Measurements from ENCODE around the gene BARX2. TPM values are rescaled to one million over a fixed set of nuclear protein-coding genes. Genes with fewer than 3 reads are reported as not detected.

The BARX2 gene
- polyA plus RNA-seq, 1 donor from 2014 or later = not detected

DNA sequence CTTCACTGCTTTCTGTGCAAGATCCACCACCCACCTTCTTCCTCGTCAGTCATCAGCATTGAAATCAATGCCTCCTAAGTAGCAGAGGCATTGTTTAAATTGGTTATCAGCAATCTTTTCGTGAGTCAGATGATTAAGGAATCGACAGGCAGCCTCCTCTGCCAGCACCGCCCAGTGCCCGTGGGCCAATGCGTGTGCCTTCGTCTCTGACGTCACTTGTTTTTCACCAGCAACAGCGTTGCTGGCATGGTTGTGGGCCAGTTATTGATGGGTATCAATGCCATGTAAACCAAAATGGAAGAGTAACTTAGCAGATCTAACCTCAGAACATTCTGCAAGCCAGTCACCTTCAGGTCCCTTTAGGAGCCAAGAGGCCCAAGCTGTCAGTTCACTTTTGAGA lies 69.6 kb downstream of the BARX2 start:
- Histone ChIP-seq H3F3A (ENCODE audit: insufficient read depth, low read length, poor library complexity, severe bottlenecking) (no peaks in the 10 kb centered on the region), H3K9ac (ENCODE audit: low read length) (no peak overlapping the region), H3K27ac (ENCODE audit: low read length) (no peak overlapping the region), H4K20me1 (ENCODE audit: insufficient read depth) (no peaks in the 10 kb centered on the region), H3K4me3 (ENCODE audit: low read length) (no peak overlapping the region), H3K4me2 (ENCODE audit: low read length) (no peak overlapping the region), H3K36me3 (ENCODE audit: insufficient read depth, low read length) (no peaks in the 10 kb centered on the region), H3K27me3 (ENCODE audit: insufficient read depth, low read depth, low read length) (no peaks in the 10 kb centered on the region), H2AFZ (ENCODE audit: low read depth, low read length) (no peak overlapping the region), H3K9me2 (ENCODE audit: insufficient read depth, low read length) (no peaks in the 10 kb centered on the region), H3K79me2 (replicated peaks; ENCODE audit: insufficient read depth, low read length) (no peaks in the 10 kb centered on the region), H3K9me3 (ENCODE audit: low read length) (no peaks in the 10 kb centered on the region)
- TF ChIP-seq TAF1 (IDR thresholded peaks at IDR 0.05; ENCODE audit: low read depth) = no peak
- no peak for TF ChIP-seq EZH2 (IDR thresholded peaks at IDR 0.05; ENCODE audit: borderline replicate concordance, insufficient read depth, low read length, poor library complexity, severe bottlenecking)
- TF ChIP-seq SMC3 (conservative IDR thresholded peaks at IDR 0.05; ENCODE audit: poor library complexity) = no peak
- no peak for TF ChIP-seq EP300 (conservative IDR thresholded peaks at IDR 0.05; ENCODE audit: poor library complexity, severe bottlenecking)
- no peak for TF ChIP-seq RAD21 (conservative IDR thresholded peaks at IDR 0.05)
- TF ChIP-seq, protein P1, sequence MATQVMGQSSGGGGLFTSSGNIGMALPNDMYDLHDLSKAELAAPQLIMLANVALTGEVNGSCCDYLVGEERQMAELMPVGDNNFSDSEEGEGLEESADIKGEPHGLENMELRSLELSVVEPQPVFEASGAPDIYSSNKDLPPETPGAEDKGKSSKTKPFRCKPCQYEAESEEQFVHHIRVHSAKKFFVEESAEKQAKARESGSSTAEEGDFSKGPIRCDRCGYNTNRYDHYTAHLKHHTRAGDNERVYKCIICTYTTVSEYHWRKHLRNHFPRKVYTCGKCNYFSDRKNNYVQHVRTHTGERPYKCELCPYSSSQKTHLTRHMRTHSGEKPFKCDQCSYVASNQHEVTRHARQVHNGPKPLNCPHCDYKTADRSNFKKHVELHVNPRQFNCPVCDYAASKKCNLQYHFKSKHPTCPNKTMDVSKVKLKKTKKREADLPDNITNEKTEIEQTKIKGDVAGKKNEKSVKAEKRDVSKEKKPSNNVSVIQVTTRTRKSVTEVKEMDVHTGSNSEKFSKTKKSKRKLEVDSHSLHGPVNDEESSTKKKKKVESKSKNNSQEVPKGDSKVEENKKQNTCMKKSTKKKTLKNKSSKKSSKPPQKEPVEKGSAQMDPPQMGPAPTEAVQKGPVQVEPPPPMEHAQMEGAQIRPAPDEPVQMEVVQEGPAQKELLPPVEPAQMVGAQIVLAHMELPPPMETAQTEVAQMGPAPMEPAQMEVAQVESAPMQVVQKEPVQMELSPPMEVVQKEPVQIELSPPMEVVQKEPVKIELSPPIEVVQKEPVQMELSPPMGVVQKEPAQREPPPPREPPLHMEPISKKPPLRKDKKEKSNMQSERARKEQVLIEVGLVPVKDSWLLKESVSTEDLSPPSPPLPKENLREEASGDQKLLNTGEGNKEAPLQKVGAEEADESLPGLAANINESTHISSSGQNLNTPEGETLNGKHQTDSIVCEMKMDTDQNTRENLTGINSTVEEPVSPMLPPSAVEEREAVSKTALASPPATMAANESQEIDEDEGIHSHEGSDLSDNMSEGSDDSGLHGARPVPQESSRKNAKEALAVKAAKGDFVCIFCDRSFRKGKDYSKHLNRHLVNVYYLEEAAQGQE (IDR thresholded peaks at IDR 0.05; ENCODE audit: borderline replicate concordance) = no peak
- no peak for TF ChIP-seq MXI1 (conservative IDR thresholded peaks at IDR 0.05; ENCODE audit: poor library complexity, severe bottlenecking)

DNA sequence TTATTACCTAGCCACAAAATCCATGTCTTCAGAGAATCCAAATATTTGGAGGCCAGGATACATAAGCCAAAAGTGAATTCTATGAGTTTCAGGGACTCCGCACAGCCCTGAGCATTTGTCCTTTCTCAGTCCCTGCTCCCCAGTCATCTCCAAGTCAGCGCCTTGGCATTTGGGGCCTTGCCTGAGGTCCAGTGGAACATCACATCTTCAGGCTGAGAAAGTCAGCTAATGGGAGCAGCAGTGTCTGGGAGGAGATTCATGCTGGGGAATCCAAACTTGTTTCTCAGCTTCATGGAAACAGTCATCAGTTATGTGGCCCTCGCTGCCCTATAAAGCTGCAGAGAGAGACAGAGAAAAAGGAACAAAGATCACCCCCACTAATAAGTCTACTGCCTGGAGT lies 70.9 kb downstream of the BARX2 start:
- no peak overlapping the region for H3K27ac ChIP-seq (ENCODE audit: low read length)
- TF ChIP-seq, protein P1 (IDR thresholded peaks at IDR 0.05; ENCODE audit: borderline replicate concordance) = no peak
- TF ChIP-seq EZH2 (IDR thresholded peaks at IDR 0.05; ENCODE audit: borderline replicate concordance, insufficient read depth, low read length, poor library complexity, severe bottlenecking) (no peak), EP300 (conservative IDR thresholded peaks at IDR 0.05; ENCODE audit: poor library complexity, severe bottlenecking) (no peak), MXI1 (conservative IDR thresholded peaks at IDR 0.05; ENCODE audit: poor library complexity, severe bottlenecking) (no peak), SMC3 (conservative IDR thresholded peaks at IDR 0.05; ENCODE audit: poor library complexity) (no peak), RAD21 (conservative IDR thresholded peaks at IDR 0.05) (no peak), TAF1 (IDR thresholded peaks at IDR 0.05; ENCODE audit: low read depth) (no peak), POLR2AphosphoS5 (IDR thresholded peaks at IDR 0.05) (no peak)
- TF ChIP-seq, protein P2, sequence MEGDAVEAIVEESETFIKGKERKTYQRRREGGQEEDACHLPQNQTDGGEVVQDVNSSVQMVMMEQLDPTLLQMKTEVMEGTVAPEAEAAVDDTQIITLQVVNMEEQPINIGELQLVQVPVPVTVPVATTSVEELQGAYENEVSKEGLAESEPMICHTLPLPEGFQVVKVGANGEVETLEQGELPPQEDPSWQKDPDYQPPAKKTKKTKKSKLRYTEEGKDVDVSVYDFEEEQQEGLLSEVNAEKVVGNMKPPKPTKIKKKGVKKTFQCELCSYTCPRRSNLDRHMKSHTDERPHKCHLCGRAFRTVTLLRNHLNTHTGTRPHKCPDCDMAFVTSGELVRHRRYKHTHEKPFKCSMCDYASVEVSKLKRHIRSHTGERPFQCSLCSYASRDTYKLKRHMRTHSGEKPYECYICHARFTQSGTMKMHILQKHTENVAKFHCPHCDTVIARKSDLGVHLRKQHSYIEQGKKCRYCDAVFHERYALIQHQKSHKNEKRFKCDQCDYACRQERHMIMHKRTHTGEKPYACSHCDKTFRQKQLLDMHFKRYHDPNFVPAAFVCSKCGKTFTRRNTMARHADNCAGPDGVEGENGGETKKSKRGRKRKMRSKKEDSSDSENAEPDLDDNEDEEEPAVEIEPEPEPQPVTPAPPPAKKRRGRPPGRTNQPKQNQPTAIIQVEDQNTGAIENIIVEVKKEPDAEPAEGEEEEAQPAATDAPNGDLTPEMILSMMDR (IDR thresholded peaks at IDR 0.05; ENCODE audit: poor library complexity, severe bottlenecking) = no peak
- no peaks in the 10 kb centered on the region for H3K27me3 ChIP-seq (ENCODE audit: insufficient read depth, low read depth, low read length)
- H3K9me2 ChIP-seq (ENCODE audit: insufficient read depth, low read length) = no peaks in the 10 kb centered on the region
- no peaks in the 10 kb centered on the region for H3K9me3 ChIP-seq (ENCODE audit: low read length)
- no peak overlapping the region for H3K4me2 ChIP-seq (ENCODE audit: low read length)
- no peak overlapping the region for H3K9ac ChIP-seq (ENCODE audit: low read length)
- no peaks in the 10 kb centered on the region for H3K36me3 ChIP-seq (ENCODE audit: insufficient read depth, low read length)
- H3K79me2 ChIP-seq (replicated peaks; ENCODE audit: insufficient read depth, low read length) = no peaks in the 10 kb centered on the region
- H3K4me3 ChIP-seq (ENCODE audit: low read length) = no peak overlapping the region
- H4K20me1 ChIP-seq (ENCODE audit: insufficient read depth) = no peaks in the 10 kb centered on the region
- no peaks in the 10 kb centered on the region for H3F3A ChIP-seq (ENCODE audit: insufficient read depth, low read length, poor library complexity, severe bottlenecking)
- H2AFZ ChIP-seq (ENCODE audit: low read depth, low read length) = no peak overlapping the region

All from neural cell (in vitro differentiated cells).